Astrocyte of the spinal cord (primary cell): Measurements from ENCODE around the gene PRKG1.

Experiments
- DNase-seq: peaks from one replicate; pipeline ENCODE4 v3.0.0; 2011; ENCODE audit warnings: low read depth, low spot score
- H3K4me3 ChIP-seq: 2 replicates; pipeline ENCODE4 v1.5.1; 2011; ENCODE audit warnings: low read depth, mild to moderate bottlenecking, low read length, moderate library complexity
- CTCF ChIP-seq: IDR thresholded peaks from 2 replicates; pipeline ENCODE4 v1.5.1; 2012; ENCODE audit warnings: low read depth, mild to moderate bottlenecking, low read length, inconsistent platforms
- in situ Hi-C: cut with HindIII; loops from 2 replicates; pipeline ENCODE4 v1.10.0; 2017; ENCODE audit warnings: low sequenced_read_pairs

The PRKG1 gene

GRCh38 chr10:51063166-51063565 lies 11.1 kb upstream of the PRKG1 start:
- no peak overlapping the region for H3K4me3 ChIP-seq
- no peak for TF ChIP-seq CTCF
- DNase-seq: no peak
- in situ Hi-C loops: no loop called here

GRCh38 chr10:51063659-51064535 lies 10.4 kb upstream of the PRKG1 start:
- H3K4me3 ChIP-seq: no peak overlapping the region
- DNase-seq: peak; percentile 60
- in situ Hi-C loops: no loop called here
- peak; percentile 54 for TF ChIP-seq CTCF

- no peak for TF ChIP-seq CTCF
- DNase-seq: no peak
- in situ Hi-C loops: no loop called here
- no peak overlapping the region for H3K4me3 ChIP-seq
Measured at GRCh38 chr10:51066231-51066630, 8.1 kb upstream of the PRKG1 start.

GRCh38 chr10:51072210-51072609 lies 2.1 kb upstream of the PRKG1 start:
- no peak for DNase-seq
- in situ Hi-C loops: no loop called here
- TF ChIP-seq CTCF: no peak
- no peak overlapping the region for H3K4me3 ChIP-seq

- no peak overlapping the region for H3K4me3 ChIP-seq
- no peak for TF ChIP-seq CTCF
- DNase-seq: no peak
- in situ Hi-C loops: no loop called here
Measured at GRCh38 chr10:51072921-51073434, 1.3 kb upstream of the PRKG1 start.

- TF ChIP-seq CTCF: no peak
- DNase-seq: no peak
- peak overlapping the region; percentile 65 for H3K4me3 ChIP-seq
- in situ Hi-C loops: no loop called here
Measured at GRCh38 chr10:51073453-51074237, 642 bp upstream of the PRKG1 start.
